Parathyroid adenoma (tissue), 2 donors: Measurements from ENCODE around the gene ZACN.

ENCODE experiments used
- H2AFZ ChIP-seq: fragments of 300-600 bp; sonication (generic); one replicate; pipeline ENCODE4 v1.7.0; 2017; ENCODE audit warnings: antibody characterized with exemption, mild to moderate bottlenecking
- H3K27ac ChIP-seq: fragments of 300-600 bp; sonication (generic); one replicate; pipeline ENCODE4 v1.7.0; 2017
- H3K27me3 ChIP-seq: fragments of 300-600 bp; sonication (generic); one replicate; pipeline ENCODE4 v1.7.0; 2017; ENCODE audit warnings: low read length; ENCODE audit not compliant: control insufficient read depth, insufficient read depth
- H3K36me3 ChIP-seq: fragments of 300-600 bp; sonication (generic); one replicate; pipeline ENCODE4 v1.7.0; 2017; ENCODE audit warnings: low read length; ENCODE audit not compliant: control insufficient read depth, insufficient read depth
- H3K4me1 ChIP-seq: fragments of 300-600 bp; sonication (generic); one replicate; pipeline ENCODE4 v1.7.0; 2017; ENCODE audit warnings: control low read depth
- H3K4me2 ChIP-seq: fragments of 300-600 bp; sonication (generic); one replicate; pipeline ENCODE4 v1.7.0; 2017; ENCODE audit warnings: low read length
- H3K4me3 ChIP-seq: fragments of 300-600 bp; sonication (generic); one replicate; pipeline ENCODE4 v1.7.0; 2017; ENCODE audit warnings: low read depth, low read length
- H3K79me2 ChIP-seq: fragments of 300-600 bp; sonication (generic); one replicate; pipeline ENCODE4 v1.7.0; 2017; ENCODE audit warnings: control low read depth
- H3K9ac ChIP-seq: fragments of 300-600 bp; sonication (generic); one replicate; pipeline ENCODE4 v1.7.0; 2017; ENCODE audit warnings: mild to moderate bottlenecking
- H3K9me3 ChIP-seq: fragments of 300-600 bp; sonication (generic); one replicate; pipeline ENCODE4 v1.7.0; 2017; ENCODE audit warnings: low read length; ENCODE audit not compliant: control insufficient read depth
- TF ChIP-seq, protein P1 (sequence below): fragments of 300-600 bp; sonication (generic); IDR thresholded peaks from one replicate; pipeline ENCODE4 v1.7.0; 2017; ENCODE audit warnings: antibody characterized with exemption, mild to moderate bottlenecking
- donor health status: primary hyperparathyroidism.

ZACN gene

DNA sequence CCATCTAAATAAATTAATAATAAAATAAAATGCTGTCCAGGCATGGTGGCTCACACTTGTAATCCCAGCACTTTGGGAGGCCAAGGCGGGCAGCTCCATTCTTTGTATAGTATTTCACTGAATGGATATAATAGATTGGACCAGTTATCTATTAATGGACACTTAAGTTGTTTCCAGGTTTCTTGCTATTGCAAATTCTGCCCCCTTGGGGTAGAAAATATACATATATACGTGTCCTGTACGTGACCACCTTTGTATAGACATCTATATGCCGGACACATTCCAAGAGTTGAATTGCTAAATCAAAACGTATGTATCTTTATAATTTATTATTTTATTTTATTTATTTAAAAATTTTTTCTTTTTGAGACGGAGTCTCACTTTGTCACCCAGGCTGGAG, 28.5 kb downstream of the ZACN start:
- H3K36me3 ChIP-seq, result no peaks in the 10 kb centered on the region
- H3K9me3 ChIP-seq, result no peaks in the 10 kb centered on the region
- H3K9ac ChIP-seq, result no peak overlapping the region
- H2AFZ ChIP-seq, result no peak overlapping the region
- H3K79me2 ChIP-seq, result peaks cover 6% of the 10 kb centered on the region
- H3K4me2 ChIP-seq, result no peak overlapping the region
- no peak overlapping the region for H3K27ac ChIP-seq
- H3K4me3 ChIP-seq, result no peak overlapping the region
- no peaks in the 10 kb centered on the region for H3K27me3 ChIP-seq
- H3K4me1 ChIP-seq, result no peaks in the 10 kb centered on the region
- TF ChIP-seq, protein P1, sequence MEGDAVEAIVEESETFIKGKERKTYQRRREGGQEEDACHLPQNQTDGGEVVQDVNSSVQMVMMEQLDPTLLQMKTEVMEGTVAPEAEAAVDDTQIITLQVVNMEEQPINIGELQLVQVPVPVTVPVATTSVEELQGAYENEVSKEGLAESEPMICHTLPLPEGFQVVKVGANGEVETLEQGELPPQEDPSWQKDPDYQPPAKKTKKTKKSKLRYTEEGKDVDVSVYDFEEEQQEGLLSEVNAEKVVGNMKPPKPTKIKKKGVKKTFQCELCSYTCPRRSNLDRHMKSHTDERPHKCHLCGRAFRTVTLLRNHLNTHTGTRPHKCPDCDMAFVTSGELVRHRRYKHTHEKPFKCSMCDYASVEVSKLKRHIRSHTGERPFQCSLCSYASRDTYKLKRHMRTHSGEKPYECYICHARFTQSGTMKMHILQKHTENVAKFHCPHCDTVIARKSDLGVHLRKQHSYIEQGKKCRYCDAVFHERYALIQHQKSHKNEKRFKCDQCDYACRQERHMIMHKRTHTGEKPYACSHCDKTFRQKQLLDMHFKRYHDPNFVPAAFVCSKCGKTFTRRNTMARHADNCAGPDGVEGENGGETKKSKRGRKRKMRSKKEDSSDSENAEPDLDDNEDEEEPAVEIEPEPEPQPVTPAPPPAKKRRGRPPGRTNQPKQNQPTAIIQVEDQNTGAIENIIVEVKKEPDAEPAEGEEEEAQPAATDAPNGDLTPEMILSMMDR, result no peak

DNA sequence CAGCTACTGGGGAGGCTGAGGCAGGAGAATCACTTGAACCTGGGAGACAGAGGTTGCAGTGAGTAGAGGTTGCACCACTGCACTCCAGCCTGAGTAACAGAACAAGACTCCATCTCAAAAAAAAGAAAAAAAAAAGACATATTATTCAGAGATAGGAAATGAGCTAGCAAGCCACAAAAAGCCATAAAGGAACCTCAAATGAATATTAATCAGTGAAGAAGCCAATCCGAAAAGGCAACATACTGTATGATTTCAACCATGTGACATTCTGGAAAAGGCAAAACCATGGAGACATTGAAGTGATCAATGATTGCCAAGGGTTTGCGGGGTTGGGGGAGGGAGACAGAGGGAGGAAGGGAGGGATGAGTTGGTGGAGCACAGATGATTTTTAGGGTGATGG, 33.0 kb downstream of the ZACN start:
- H3K4me1 ChIP-seq, result no peaks in the 10 kb centered on the region
- no peak overlapping the region for H3K9ac ChIP-seq
- no peaks in the 10 kb centered on the region for H3K27me3 ChIP-seq
- H2AFZ ChIP-seq, result no peak overlapping the region
- no peak overlapping the region for H3K27ac ChIP-seq
- H3K4me3 ChIP-seq, result no peak overlapping the region
- no peak overlapping the region for H3K4me2 ChIP-seq
- TF ChIP-seq, protein P1, result no peak
- no peaks in the 10 kb centered on the region for H3K79me2 ChIP-seq
- no peaks in the 10 kb centered on the region for H3K36me3 ChIP-seq
- no peaks in the 10 kb centered on the region for H3K9me3 ChIP-seq

DNA sequence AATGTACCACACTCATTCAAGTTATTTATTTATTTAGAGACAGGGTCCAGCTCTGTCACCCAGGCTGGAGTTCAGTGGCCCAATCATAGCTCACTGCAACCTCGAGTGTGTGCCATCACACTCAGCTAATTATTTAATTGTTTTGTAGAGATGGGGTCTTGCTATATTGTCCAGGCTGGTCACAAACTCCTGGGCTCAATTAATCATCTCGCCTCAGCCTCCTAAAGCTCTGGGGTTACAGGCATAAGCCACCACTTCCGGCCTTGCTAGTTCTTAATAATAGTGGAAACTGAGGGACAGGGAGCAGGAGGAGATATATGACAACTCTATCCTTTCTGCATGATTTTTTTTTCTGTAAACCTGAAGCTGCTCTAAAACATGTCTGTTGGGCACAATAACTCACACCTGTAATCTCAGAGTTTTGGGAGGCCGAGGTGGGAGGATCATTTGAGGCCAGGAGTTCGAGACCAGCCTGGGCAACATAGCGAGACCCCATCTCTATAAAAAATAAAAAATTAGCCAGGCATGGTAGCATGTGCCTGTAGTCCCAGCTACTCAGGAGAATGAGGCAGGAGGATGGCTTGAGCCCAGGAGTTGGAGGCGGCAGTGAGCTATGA, 36.3 kb downstream of the ZACN start:
- no peak overlapping the region for H3K9ac ChIP-seq
- TF ChIP-seq, protein P1, result no peak

DNA sequence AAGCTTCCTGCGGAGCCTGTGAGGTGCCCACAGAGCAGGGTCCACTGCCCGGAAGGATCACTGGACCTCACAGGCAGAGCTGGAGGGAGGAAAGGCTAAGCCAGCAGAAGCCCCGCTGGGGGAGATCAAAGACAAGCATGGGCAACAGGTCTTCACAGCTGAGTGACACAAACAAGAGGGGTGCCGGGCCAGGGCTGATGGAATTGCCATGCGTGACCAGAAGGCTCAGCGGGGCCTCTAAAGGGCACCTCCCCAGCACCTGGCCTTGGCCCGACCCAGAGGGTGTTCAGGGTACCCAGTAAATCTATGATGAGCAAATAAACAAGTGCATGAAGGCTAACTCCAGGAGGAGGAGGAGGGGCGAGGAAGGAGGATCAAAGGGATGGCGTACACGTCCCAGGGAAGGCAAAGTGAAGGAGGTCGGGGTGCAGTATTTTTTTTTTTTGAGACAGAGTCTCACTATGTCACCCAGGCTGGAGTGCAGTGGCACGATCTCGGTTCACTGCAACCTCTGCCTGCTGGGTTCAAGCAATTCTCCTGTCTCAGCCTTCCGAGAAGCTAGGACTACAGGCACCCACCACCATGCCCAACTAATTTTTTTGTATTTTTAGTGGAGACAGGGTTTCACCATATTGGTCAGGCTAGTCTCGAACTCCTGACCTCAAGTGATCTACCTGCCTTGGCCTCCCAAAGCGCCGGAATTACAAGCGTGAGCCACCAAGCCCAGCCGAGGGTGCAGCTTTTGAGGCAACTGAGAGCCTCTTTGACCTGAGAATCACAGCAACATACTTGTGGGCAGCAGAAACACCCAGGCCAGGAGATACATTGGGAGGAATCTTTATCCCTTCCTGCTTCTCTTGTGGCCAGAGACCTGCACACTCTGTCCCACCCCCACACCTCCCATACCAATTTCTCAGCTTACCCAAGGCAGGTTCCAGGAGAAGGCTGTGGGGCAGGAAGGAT, 40.7 kb downstream of the ZACN start:
- H3K27ac ChIP-seq, result no peak overlapping the region
- H3K9me3 ChIP-seq, result no peaks in the 10 kb centered on the region
- H3K4me1 ChIP-seq, result no peaks in the 10 kb centered on the region
- no peak overlapping the region for H3K9ac ChIP-seq
- no peak overlapping the region for H2AFZ ChIP-seq
- no peaks in the 10 kb centered on the region for H3K27me3 ChIP-seq
- no peaks in the 10 kb centered on the region for H3K36me3 ChIP-seq
- TF ChIP-seq, protein P1, result no peak
- no peaks in the 10 kb centered on the region for H3K79me2 ChIP-seq
- no peak overlapping the region for H3K4me3 ChIP-seq
- H3K4me2 ChIP-seq, result no peak overlapping the region

More for the DNA sequence above, 36.3 kb downstream of the ZACN start:
- Histone ChIP-seq H3K27me3 (no peaks in the 10 kb centered on the region), H3K79me2 (no peaks in the 10 kb centered on the region), H3K36me3 (no peaks in the 10 kb centered on the region), H2AFZ (no peak overlapping the region), H3K27ac (no peak overlapping the region), H3K9me3 (no peaks in the 10 kb centered on the region), H3K4me1 (no peaks in the 10 kb centered on the region), H3K4me2 (no peak overlapping the region), H3K4me3 (no peak overlapping the region)
